Head of caudate nucleus (tissue), 42 donors: ENCODE data around the gene TMC6.
A peak's percentile ranks its signal among the peaks of the same experiment; 100 is the strongest.
"Not testable (repeated sequence)": the region's sequence is repeated elsewhere in the genome, so short reads cannot be mapped to it uniquely, and the experiment has no call there.

Source experiments
- DNase-seq, 42 donors: peaks; one replicate each; pipeline versions ENCODE4 v3.0.0 to v3.0.0-alpha.2; 2020 to 2021; ENCODE audit warnings: mixed read lengths in 7 of 42
- intact Hi-C: fragments of 100-400 bp; cut with DNase I; formaldehyde crosslinking; loops from one replicate; pipeline ENCODE4 v1.15.0; 2022

TMC6 gene

GRCh38 chr17:78128551-78129350 is at the start of gene TMC6:
TMC6 (minus strand) TSS chr17:78128755; CDS start chr17:78126832, 1,923 bp downstream.
- intact Hi-C loops: loop anchor here (1.0 to 5.0 kb wide), 2 partner anchors 13 to 44 kb away; no protein-coding TSS in a partner anchor
- peak in 32 of 42 donors; percentile 40 to 83 (median 61) for DNase-seq

GRCh38 chr17:78176548-78177025 is 48.0 kb upstream of the TMC6 start:
- peak; percentile 59 to 89 (median 78) for DNase-seq

GRCh38 chr17:78175643-78175981 is 47.1 kb upstream of the TMC6 start:
- DNase-seq: no peak
- intact Hi-C loops: loop anchor here (5.0 to 10.0 kb wide), 2 partner anchors 63 to 79 kb away; no protein-coding TSS in a partner anchor

More at GRCh38 chr17:78176548-78177025, 48.0 kb upstream of the TMC6 start:
- intact Hi-C loops: loop anchor here (5.0 to 10.0 kb wide), 2 partner anchors 64 to 78 kb away; no protein-coding TSS in a partner anchor

- DNase-seq: peak in 3 of 42 donors; percentile 22 to 31 (median 25)
- intact Hi-C loops: loop anchor here (5.0 to 10.0 kb wide), 3 partner anchors 48 to 80 kb away; partner anchors contain the start of gene TMC6
Observed at GRCh38 chr17:78174870-78175642, 46.5 kb upstream of the TMC6 start.

- DNase-seq: peak; percentile 69 to 93 (median 86)
- intact Hi-C loops: loop anchor here (5.0 to 10.0 kb wide), 2 partner anchors 47 to 80 kb away; partner anchors contain the start of gene TMC6
Observed at GRCh38 chr17:78174346-78174869, 45.9 kb upstream of the TMC6 start.

- DNase-seq: no peak
- intact Hi-C loops: loop anchor here (5.0 to 10.0 kb wide), 2 partner anchors 46 to 82 kb away; partner anchors contain the start of gene TMC6
Observed at GRCh38 chr17:78173097-78173715, 44.7 kb upstream of the TMC6 start.

- peak in 10 of 42 donors; percentile 26 to 68 (median 45) for DNase-seq
- intact Hi-C loops: loop anchor here (5.0 to 10.0 kb wide), 2 partner anchors 45 to 82 kb away; partner anchors contain the start of gene TMC6
Observed at GRCh38 chr17:78172249-78173051, 43.9 kb upstream of the TMC6 start.

- DNase-seq: not testable (repeated sequence)
- intact Hi-C loops: loop anchor here (5.0 to 10.0 kb wide), 2 partner anchors 44 to 83 kb away; partner anchors contain the start of gene TMC6
Observed at GRCh38 chr17:78171591-78172248, 43.2 kb upstream of the TMC6 start.

GRCh38 chr17:78170692-78171590 is 42.4 kb upstream of the TMC6 start:
- DNase-seq: no peak
- intact Hi-C loops: loop anchor here (5.0 to 10.0 kb wide), 2 partner anchors 44 to 84 kb away; partner anchors contain the start of gene TMC6

GRCh38 chr17:78168903-78169793 is 40.6 kb upstream of the TMC6 start:
- peak in 41 of 42 donors; percentile 49 to 85 (median 74) for DNase-seq
- intact Hi-C loops: no loop called here

GRCh38 chr17:78168242-78168902 is 39.8 kb upstream of the TMC6 start, which contains the start of gene SYNGR2:
SYNGR2 (plus strand) TSS chr17:78168581; CDS start chr17:78168617, 36 bp downstream.
- intact Hi-C loops: no loop called here
- DNase-seq: peak; percentile 44 to 93 (median 86)

GRCh38 chr17:78166416-78166815 is 37.9 kb upstream of the TMC6 start:
- DNase-seq: no peak
- intact Hi-C loops: no loop called here

GRCh38 chr17:78164748-78165607 is 36.4 kb upstream of the TMC6 start:
- no peak for DNase-seq
- intact Hi-C loops: no loop called here
